ENCODE results near the gene SYVN1. TPM values are rescaled to one million over a fixed set of nuclear protein-coding genes. Genes with fewer than 3 reads are reported as not detected.
A peak's percentile ranks its signal among the peaks of the same experiment; 100 is the strongest.

SYVN1 gene
- total and polyA plus RNA-seq, 2 donors (not counting 3 experiments of a cell fraction or from before 2014, with no cell fraction given), result 34.5 to 45.1 TPM

DNA sequence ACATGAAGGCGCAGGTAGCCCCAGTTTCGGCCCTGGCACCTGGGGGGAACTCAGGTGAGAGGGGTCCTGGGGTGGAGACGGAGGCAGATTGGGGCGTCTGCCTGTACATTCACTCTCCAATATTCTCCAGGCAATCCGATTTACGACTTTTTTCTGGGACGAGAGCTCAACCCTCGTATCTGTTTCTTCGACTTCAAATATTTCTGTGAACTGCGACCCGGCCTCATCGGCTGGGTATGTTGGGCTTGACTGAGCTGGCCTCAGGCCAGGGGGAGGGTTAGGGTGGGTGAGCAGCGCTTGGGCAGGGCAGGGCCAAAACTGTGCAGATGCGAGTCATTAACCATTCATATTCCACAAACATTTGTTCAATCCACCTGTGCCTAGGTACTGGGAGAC, 21.0 kb downstream of the SYVN1 start:
- Histone ChIP-seq H3K4me1 (ENCODE audit: control insufficient read depth, extremely low read depth, insufficient read depth, low read length) (peaks cover 17% of the 10 kb centered on the region), H3K36me3 (ENCODE audit: control insufficient read depth in 2 of 2, extremely low read depth in 1 of 2, insufficient read depth in 2 of 2, low read length in 2 of 2) (peaks cover 0 to 13% of the 10 kb centered on the region in 2 experiments), H3K27me3 (ENCODE audit: control insufficient read depth in 2 of 2, insufficient read depth in 2 of 2, low read length in 2 of 2) (no peaks in the 10 kb centered on the region), H3K9me3 (replicated peaks; ENCODE audit: control insufficient read depth, insufficient read depth, low read length) (no peaks in the 10 kb centered on the region), H3K9ac (replicated peaks; ENCODE audit: extremely low read depth, insufficient read depth, low read length) (no peak overlapping the region), H2AFZ (ENCODE audit: low read depth, low read length) (no peak overlapping the region), H3K27ac (ENCODE audit: insufficient read depth, low read depth, low read length) (no peak overlapping the region), H3K79me2 (ENCODE audit: control insufficient read depth, insufficient read depth, low read length) (peaks cover 6% of the 10 kb centered on the region), H3K4me3 (replicated peaks in 1 of 3; ENCODE audit: insufficient read depth in 1 of 3, low read depth in 1 of 3, low read length in 3 of 3) (peak overlapping the region in 1 of 3 experiments; percentile 51), H3K4me2 (ENCODE audit: insufficient read depth, low read length) (peak overlapping the region; percentile 43), H3K9me1 (replicated peaks; ENCODE audit: control insufficient read depth, extremely low read depth, insufficient read depth, low read length) (no peaks in the 10 kb centered on the region), H4K20me1 (replicated peaks; ENCODE audit: control insufficient read depth, extremely low read depth, insufficient read depth, low read length) (no peaks in the 10 kb centered on the region)
- dilution Hi-C loops (cut with MboI; ENCODE audit: extremely low pct_ligation_motif_present, low sequenced_read_pairs) (no loop called here), intact Hi-C loops (cut with micrococcal nuclease) (loop anchor here (5.0 kb wide), 1 partner anchor 196 kb away; the partner anchor contains the start of gene ATG2A)
- FAIRE-seq, result no peak
- no peak for TF ChIP-seq MYC (IDR thresholded peaks at IDR 0.05; ENCODE audit: low read depth, low read length)
- CTCF ChIA-PET, result interaction anchor here (1.2 to 3.7 kb wide), 7 partner anchors 8 to 68 kb away, joined by 4 to 56 read pairs (median 16); partner anchors contain the start of genes CAPN1, FAU, MRPL49 and SYVN1
- POLR2A ChIA-PET, result no interaction called here
- no peak for DNase-seq (ENCODE audit: low read depth, low spot score)
- BruUV-seq (replicated peaks), result no TSS peak

DNA sequence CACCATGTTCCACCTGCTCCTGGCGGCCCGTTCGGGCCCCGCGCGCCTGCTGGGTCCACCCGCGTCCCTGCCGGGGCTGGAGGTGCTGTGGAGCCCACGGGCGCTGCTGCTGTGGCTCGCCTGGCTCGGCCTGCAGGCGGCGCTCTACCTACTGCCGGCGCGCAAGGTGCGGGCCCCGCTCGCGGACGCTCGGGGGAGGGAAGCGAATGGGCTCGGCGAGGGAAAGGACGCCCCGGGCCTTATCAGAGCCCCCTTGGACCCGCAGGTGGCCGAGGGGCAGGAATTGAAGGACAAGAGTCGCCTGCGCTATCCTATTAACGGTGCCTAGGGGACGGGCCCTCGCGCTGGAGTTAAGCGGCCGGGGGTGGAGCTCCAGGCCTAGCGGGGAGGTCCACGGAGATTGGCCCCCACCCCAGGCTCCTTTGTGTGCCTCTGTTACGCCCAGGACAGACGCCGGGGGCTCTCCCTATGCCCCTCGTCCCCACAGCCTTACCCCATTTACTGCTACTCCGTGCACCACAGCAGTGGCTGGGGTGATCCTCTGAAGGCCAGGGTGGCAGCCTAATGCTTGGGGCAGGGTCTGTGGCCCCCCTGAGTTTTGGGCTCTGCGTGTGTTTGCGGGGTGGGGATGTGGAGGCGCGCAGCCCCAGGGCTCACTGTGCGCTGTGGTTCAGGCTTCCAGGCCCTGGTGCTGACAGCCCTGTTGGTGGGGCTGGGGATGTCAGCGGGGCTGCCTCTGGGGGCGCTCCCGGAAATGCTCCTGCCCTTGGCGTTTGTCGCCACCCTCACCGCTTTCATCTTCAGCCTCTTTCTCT, 21.6 kb downstream of the SYVN1 start:
- H4K20me1 ChIP-seq (replicated peaks; ENCODE audit: control insufficient read depth, extremely low read depth, insufficient read depth, low read length), result no peaks in the 10 kb centered on the region
- dilution Hi-C loops (cut with MboI; ENCODE audit: extremely low pct_ligation_motif_present, low sequenced_read_pairs), result no loop called here
- peak overlapping the region; percentile 43 for H3K4me2 ChIP-seq (ENCODE audit: insufficient read depth, low read length)
- ChIA-PET POLR2A (no interaction called here), CTCF (interaction anchor here (0.7 to 3.7 kb wide), 11 partner anchors 9 to 325 kb away, joined by 3 to 56 read pairs (median 4); partner anchors contain the start of genes CAPN1, FAU, MRPL49 and SYVN1)
- H3K27ac ChIP-seq (ENCODE audit: insufficient read depth, low read depth, low read length), result no peak overlapping the region
- peaks cover 17% of the 10 kb centered on the region for H3K4me1 ChIP-seq (ENCODE audit: control insufficient read depth, extremely low read depth, insufficient read depth, low read length)
- peak overlapping the region; percentile 30 for H2AFZ ChIP-seq (ENCODE audit: low read depth, low read length)
- H3K79me2 ChIP-seq (ENCODE audit: control insufficient read depth, insufficient read depth, low read length), result peaks cover 6% of the 10 kb centered on the region
- H3K36me3 ChIP-seq (ENCODE audit: control insufficient read depth in 2 of 2, extremely low read depth in 1 of 2, insufficient read depth in 2 of 2, low read length in 2 of 2), result peaks cover 0 to 13% of the 10 kb centered on the region in 2 experiments
- peak overlapping the region; percentile 38 for H3K9ac ChIP-seq (replicated peaks; ENCODE audit: extremely low read depth, insufficient read depth, low read length)
- H3K9me1 ChIP-seq (replicated peaks; ENCODE audit: control insufficient read depth, extremely low read depth, insufficient read depth, low read length), result no peaks in the 10 kb centered on the region
- FAIRE-seq, result peak; percentile 62
- no TSS peak for BruUV-seq (replicated peaks)
- H3K4me3 ChIP-seq (replicated peaks in 1 of 3; ENCODE audit: insufficient read depth in 1 of 3, low read depth in 1 of 3, low read length in 3 of 3), result peak overlapping the region; percentile 33 to 51 (median 47)
- H3K27me3 ChIP-seq (ENCODE audit: control insufficient read depth in 2 of 2, insufficient read depth in 2 of 2, low read length in 2 of 2), result no peaks in the 10 kb centered on the region
- TF ChIP-seq, protein P1, sequence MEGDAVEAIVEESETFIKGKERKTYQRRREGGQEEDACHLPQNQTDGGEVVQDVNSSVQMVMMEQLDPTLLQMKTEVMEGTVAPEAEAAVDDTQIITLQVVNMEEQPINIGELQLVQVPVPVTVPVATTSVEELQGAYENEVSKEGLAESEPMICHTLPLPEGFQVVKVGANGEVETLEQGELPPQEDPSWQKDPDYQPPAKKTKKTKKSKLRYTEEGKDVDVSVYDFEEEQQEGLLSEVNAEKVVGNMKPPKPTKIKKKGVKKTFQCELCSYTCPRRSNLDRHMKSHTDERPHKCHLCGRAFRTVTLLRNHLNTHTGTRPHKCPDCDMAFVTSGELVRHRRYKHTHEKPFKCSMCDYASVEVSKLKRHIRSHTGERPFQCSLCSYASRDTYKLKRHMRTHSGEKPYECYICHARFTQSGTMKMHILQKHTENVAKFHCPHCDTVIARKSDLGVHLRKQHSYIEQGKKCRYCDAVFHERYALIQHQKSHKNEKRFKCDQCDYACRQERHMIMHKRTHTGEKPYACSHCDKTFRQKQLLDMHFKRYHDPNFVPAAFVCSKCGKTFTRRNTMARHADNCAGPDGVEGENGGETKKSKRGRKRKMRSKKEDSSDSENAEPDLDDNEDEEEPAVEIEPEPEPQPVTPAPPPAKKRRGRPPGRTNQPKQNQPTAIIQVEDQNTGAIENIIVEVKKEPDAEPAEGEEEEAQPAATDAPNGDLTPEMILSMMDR (IDR thresholded peaks at IDR 0.05; ENCODE audit: extremely low read depth in 1 of 2, insufficient read depth in 1 of 2, low read depth in 1 of 2, low read length in 2 of 2), result peak; percentile 91
- TF ChIP-seq POLR2AphosphoS5 (IDR thresholded peaks at IDR 0.05; ENCODE audit: insufficient read depth, low read depth, low read length), result peak; percentile 66
- peak; percentile 67 for TF ChIP-seq POLR2A (IDR thresholded peaks at IDR 0.05; ENCODE audit: low read depth, low read length)
- TF ChIP-seq FOS (IDR thresholded peaks at IDR 0.05; ENCODE audit: borderline replicate concordance, insufficient read depth, low read length), result no peak
- TF ChIP-seq MYC (IDR thresholded peaks at IDR 0.05; ENCODE audit: low read depth, low read length), result no peak
- peak; percentile 60 for DNase-seq (ENCODE audit: low read depth, low spot score)
- H3K9me3 ChIP-seq (replicated peaks; ENCODE audit: control insufficient read depth, insufficient read depth, low read length), result no peaks in the 10 kb centered on the region
- intact Hi-C loops (cut with micrococcal nuclease), result loop anchor here (5.0 kb wide), 1 partner anchor 195 kb away; the partner anchor contains the start of gene ATG2A

All from endothelial cell of umbilical vein (primary cell).